Stomach (tissue), 4 donors: ENCODE results near the gene FBXW7.

Source experiments
- EP300 ChIP-seq: sonication (generic); formaldehyde crosslinking; IDR thresholded peaks from one replicate; pipeline ENCODE4 v1.6.1; 2017; ENCODE audit warnings: antibody characterized with exemption
- POLR2A ChIP-seq, 4 donors: fragments of 450-650 bp; IDR thresholded peaks; one replicate each; pipeline ENCODE4 v1.6.1; 2016; ENCODE audit warnings: antibody characterized with exemption in 4 of 4, control low read depth in 2 of 4, mild to moderate bottlenecking in 1 of 4, moderate library complexity in 1 of 4
- POLR2AphosphoS5 ChIP-seq, 3 donors: sonication (generic); formaldehyde crosslinking; IDR thresholded peaks; one replicate each; pipeline ENCODE4 v1.6.1; 2016; ENCODE audit warnings: antibody characterized with exemption in 3 of 3
- TF ChIP-seq, protein P1 (sequence below), 7 experiments: fragments of 450-650 bp in 4 of 7; fragments of 200-600 bp in 3 of 7; sonication (generic) in 3 of 7; IDR thresholded peaks; one replicate each; pipeline ENCODE4 v1.5.1; 2016 to 2019; ENCODE audit warnings: antibody characterized with exemption in 7 of 7, control low read depth in 2 of 7, mild to moderate bottlenecking in 1 of 7

DNA sequence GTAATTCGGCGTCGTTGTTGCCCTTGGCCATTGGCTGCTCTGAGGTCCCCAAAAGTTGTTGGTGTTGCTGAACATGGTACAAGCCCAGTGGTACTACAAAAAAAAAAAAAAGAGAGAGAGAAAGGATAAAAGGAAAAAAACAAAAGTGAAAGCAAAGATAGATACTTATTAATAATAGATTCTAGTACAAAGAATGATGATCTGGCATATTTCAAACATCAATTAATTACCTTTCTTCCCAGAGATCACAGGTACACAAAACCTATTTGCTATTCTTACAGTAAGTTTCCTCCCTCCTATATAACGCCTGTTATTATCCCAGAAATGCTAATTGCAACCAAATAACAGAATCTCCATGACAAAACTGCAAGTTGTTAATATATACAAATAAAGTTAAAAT, 188.9 kb downstream of the FBXW7 start:
- no peak for TF ChIP-seq POLR2A (IDR thresholded peaks at IDR 0.05)
- TF ChIP-seq, protein P1, sequence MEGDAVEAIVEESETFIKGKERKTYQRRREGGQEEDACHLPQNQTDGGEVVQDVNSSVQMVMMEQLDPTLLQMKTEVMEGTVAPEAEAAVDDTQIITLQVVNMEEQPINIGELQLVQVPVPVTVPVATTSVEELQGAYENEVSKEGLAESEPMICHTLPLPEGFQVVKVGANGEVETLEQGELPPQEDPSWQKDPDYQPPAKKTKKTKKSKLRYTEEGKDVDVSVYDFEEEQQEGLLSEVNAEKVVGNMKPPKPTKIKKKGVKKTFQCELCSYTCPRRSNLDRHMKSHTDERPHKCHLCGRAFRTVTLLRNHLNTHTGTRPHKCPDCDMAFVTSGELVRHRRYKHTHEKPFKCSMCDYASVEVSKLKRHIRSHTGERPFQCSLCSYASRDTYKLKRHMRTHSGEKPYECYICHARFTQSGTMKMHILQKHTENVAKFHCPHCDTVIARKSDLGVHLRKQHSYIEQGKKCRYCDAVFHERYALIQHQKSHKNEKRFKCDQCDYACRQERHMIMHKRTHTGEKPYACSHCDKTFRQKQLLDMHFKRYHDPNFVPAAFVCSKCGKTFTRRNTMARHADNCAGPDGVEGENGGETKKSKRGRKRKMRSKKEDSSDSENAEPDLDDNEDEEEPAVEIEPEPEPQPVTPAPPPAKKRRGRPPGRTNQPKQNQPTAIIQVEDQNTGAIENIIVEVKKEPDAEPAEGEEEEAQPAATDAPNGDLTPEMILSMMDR (IDR thresholded peaks at IDR 0.05) = no peak
- no peak for TF ChIP-seq POLR2AphosphoS5 (IDR thresholded peaks at IDR 0.05)
- no peak for TF ChIP-seq EP300
